PC-3 (cell line): ENCODE results near the gene RAB4A. TPM values are rescaled to one million over a fixed set of nuclear protein-coding genes. Genes with fewer than 3 reads are reported as not detected.

Source experiments
- ATAC-seq: fragments of 200-7000 bp; cut with Tn5 transposase; 2 replicates; pipeline ENCODE4 v1.9.1; 2020; ENCODE audit warnings: mild to moderate bottlenecking, moderate library complexity
- BruUV-seq: library from RNA; stranded (reverse); fragments of 400-500 nt; replicated peaks from 2 replicates; lab custom pipeline; 2021; lab: Mats Ljungman, UMichigan
- CTCF ChIA-PET: fragments of 300-600 bp; sonication (Branson Sonifier 250); formaldehyde crosslinking; loops from one replicate; lab custom pipeline; 2022; ENCODE audit warnings: antibody characterized with exemption; lab: Charles Lee
- POLR2A ChIA-PET: fragments of 300-600 bp; sonication (Branson Sonifier 250); formaldehyde crosslinking; loops from one replicate; lab custom pipeline; 2022; ENCODE audit warnings: antibody characterized with exemption; ENCODE audit not compliant: unreplicated experiment; lab: Charles Lee
- DNase-seq: peaks from one replicate; pipeline ENCODE4 v3.0.0-alpha.2; 2015
- H2AFZ ChIP-seq: fragments of 300-600 bp; sonication (generic); 2 replicates; pipeline ENCODE4 v1.6.0; 2016; ENCODE audit warnings: antibody characterized with exemption, low read length
- H3F3A ChIP-seq: fragments of 300-600 bp; sonication (generic); one replicate; pipeline ENCODE4 v1.6.0; 2017; ENCODE audit warnings: antibody characterized with exemption, low read length, control low read depth, mild to moderate bottlenecking; ENCODE audit not compliant: unreplicated experiment
- H3K27ac ChIP-seq: fragments of 300-600 bp; sonication (generic); 2 replicates; pipeline ENCODE4 v1.5.1; 2016; ENCODE audit warnings: mild to moderate bottlenecking, low read length
- H3K27me3 ChIP-seq: fragments of 300-600 bp; sonication (generic); 2 replicates; pipeline ENCODE4 v1.6.1; 2016; ENCODE audit warnings: low read length, mixed read lengths
- H3K36me3 ChIP-seq: fragments of 300-600 bp; sonication (generic); 2 replicates; pipeline ENCODE4 v1.6.1; 2016; ENCODE audit warnings: low read depth, mixed run types, low read length, mixed read lengths
- H3K4me1 ChIP-seq: fragments of 300-600 bp; sonication (generic); 2 replicates; pipeline ENCODE4 v1.5.1; 2016; ENCODE audit warnings: low read length; ENCODE audit not compliant: insufficient read depth
- H3K4me2 ChIP-seq: fragments of 300-600 bp; sonication (generic); 2 replicates; pipeline ENCODE4 v1.6.0; 2016; ENCODE audit warnings: low read length
- H3K4me3 ChIP-seq: fragments of 300-600 bp; sonication (generic); 2 replicates; pipeline ENCODE4 v1.5.1; 2016; ENCODE audit warnings: mild to moderate bottlenecking, low read length, mixed read lengths
- H3K79me2 ChIP-seq: fragments of 300-600 bp; sonication (generic); 2 replicates; pipeline ENCODE4 v1.6.1; 2017; ENCODE audit warnings: low read length, mixed read lengths
- H3K9ac ChIP-seq: fragments of 300-600 bp; sonication (generic); 2 replicates; pipeline ENCODE4 v1.6.0; 2016; ENCODE audit warnings: mild to moderate bottlenecking, low read length
- H3K9me2 ChIP-seq: fragments of 300-600 bp; sonication (generic); replicated peaks from 2 replicates; pipeline ENCODE4 v1.6.1; 2016; ENCODE audit warnings: mixed run types, low read length, mixed read lengths
- H3K9me3 ChIP-seq: fragments of 300-600 bp; sonication (generic); 2 replicates; pipeline ENCODE4 v1.6.1; 2016; ENCODE audit warnings: low read length, mixed read lengths
- H4K20me1 ChIP-seq: fragments of 300-600 bp; sonication (generic); 2 replicates; pipeline ENCODE4 v1.6.1; 2016; ENCODE audit warnings: low read length, mixed read lengths
- EZH2 ChIP-seq: fragments of 300-600 bp; sonication (generic); IDR thresholded peaks from one replicate; pipeline ENCODE4 v1.6.1; 2017; ENCODE audit warnings: antibody characterized with exemption, mild to moderate bottlenecking, low read length; ENCODE audit not compliant: unreplicated experiment
- EZH2phosphoT487 ChIP-seq: fragments of 300-600 bp; sonication (generic); IDR thresholded peaks from 2 replicates; pipeline ENCODE4 v1.6.1; 2018; ENCODE audit warnings: mild to moderate bottlenecking, antibody characterized with exemption, low read length, borderline replicate concordance
- intact Hi-C: fragments of 100-400 bp; cut with micrococcal nuclease; formaldehyde crosslinking; loops from 2 replicates; pipeline ENCODE4 v1.9.0; 2023
- total RNA-seq: library from RNA; depleted of rRNA; stranded (reverse); fragments of >200 nt; gene quantifications from 2 replicates; pipeline ENCODE4 v1.2.3, GENCODE V29; 2014
- TF ChIP-seq, protein P1 (sequence below): fragments of 300-600 bp; sonication (generic); conservative IDR thresholded peaks from 2 replicates; pipeline ENCODE4 v1.5.1; 2017; ENCODE audit warnings: antibody characterized with exemption, low read depth, mild to moderate bottlenecking, low read length

Gene RAB4A
- total RNA-seq, 1 experiment from 2014 or later = 67.0 TPM

DNA sequence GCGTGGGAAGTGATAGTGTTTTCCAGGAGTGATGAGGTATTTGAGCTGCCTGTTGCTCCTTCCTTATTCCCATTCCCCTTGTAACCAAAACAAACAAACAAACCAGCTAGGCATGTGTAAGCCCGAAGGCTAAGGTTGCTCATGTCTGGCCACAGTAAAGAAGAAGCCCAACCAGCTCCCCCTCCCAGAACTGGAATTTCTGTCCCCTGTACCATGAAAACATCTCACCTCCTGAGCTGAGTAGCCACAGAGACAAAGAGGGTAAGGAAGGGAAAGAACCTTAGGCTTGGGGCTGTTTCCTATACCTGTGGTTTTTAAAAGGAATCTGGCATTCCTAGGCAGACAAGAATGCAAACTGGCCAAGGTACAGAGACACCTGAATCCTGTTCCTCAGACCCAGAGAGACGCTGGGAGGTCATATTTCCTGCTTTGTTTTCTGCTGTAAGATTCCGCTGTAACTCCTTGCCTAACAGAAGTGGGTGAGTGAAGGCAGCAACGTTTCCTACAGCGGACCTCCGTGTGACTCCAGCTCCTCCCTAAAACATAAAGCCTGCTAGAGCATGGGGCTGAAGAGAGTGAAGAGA lies 41.7 kb upstream of the RAB4A start:
- Histone ChIP-seq H3K4me2 (peak overlapping the region; percentile 78), H3K4me1 (peaks cover 53% of the 10 kb centered on the region), H3K9me2 (no peaks in the 10 kb centered on the region), H3K9ac (no peak overlapping the region), H2AFZ (peak overlapping the region; percentile 58), H3K79me2 (no peaks in the 10 kb centered on the region), H3K4me3 (peak overlapping the region; percentile 25; the same call in 1 of the 2 replicates), H3K27ac (peak overlapping the region; percentile 31), H3K9me3 (no peaks in the 10 kb centered on the region), H3K36me3 (no peaks in the 10 kb centered on the region), H3K27me3 (no peaks in the 10 kb centered on the region), H3F3A (no peaks in the 10 kb centered on the region), H4K20me1 (no peaks in the 10 kb centered on the region)
- ChIA-PET POLR2A (interaction anchor here (0.6 kb wide), 1 partner anchor 430 kb away, joined by 4 read pairs; no protein-coding TSS in a partner anchor), CTCF (interaction anchor here (0.6 to 0.7 kb wide), 2 partner anchors 165 to 1063 kb away, joined by 3 read pairs; no protein-coding TSS in a partner anchor)
- ATAC-seq (peak; percentile 40), DNase-seq (peak; percentile 91)
- no peak for TF ChIP-seq EZH2
- TF ChIP-seq, protein P1, sequence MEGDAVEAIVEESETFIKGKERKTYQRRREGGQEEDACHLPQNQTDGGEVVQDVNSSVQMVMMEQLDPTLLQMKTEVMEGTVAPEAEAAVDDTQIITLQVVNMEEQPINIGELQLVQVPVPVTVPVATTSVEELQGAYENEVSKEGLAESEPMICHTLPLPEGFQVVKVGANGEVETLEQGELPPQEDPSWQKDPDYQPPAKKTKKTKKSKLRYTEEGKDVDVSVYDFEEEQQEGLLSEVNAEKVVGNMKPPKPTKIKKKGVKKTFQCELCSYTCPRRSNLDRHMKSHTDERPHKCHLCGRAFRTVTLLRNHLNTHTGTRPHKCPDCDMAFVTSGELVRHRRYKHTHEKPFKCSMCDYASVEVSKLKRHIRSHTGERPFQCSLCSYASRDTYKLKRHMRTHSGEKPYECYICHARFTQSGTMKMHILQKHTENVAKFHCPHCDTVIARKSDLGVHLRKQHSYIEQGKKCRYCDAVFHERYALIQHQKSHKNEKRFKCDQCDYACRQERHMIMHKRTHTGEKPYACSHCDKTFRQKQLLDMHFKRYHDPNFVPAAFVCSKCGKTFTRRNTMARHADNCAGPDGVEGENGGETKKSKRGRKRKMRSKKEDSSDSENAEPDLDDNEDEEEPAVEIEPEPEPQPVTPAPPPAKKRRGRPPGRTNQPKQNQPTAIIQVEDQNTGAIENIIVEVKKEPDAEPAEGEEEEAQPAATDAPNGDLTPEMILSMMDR = no peak
- TF ChIP-seq EZH2phosphoT487 = no peak
- intact Hi-C loops = loop anchor here (1.0 to 5.0 kb wide), 2 partner anchors 387 to 565 kb away; no protein-coding TSS in a partner anchor
- BruUV-seq = no TSS peak

DNA sequence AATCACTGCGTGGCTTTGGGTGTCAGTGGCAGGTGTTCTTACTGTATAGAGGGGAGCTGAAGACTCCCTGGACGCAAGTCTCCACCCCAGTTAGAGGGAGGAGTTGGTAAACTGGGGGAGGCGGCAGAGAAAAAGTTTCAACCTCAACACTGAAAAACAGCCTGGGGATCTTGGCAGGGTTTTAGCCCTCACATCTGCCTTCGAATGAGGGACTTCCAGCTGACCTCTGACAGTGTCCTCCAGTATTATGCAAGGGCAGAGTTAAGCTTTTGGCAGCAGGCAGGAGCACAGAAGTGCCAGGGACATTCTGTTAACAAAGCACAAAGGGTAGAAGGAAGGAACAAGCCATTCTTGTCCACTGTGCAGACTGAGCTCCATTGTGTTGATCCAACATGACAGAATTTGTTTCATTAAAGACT lies 41.2 kb upstream of the RAB4A start:
- DNase-seq (no peak), ATAC-seq (peak; percentile 10)
- Histone ChIP-seq H2AFZ (peak overlapping the region; percentile 58), H4K20me1 (no peaks in the 10 kb centered on the region), H3K27ac (peak overlapping the region; percentile 31), H3F3A (no peaks in the 10 kb centered on the region), H3K36me3 (no peaks in the 10 kb centered on the region), H3K9me2 (no peaks in the 10 kb centered on the region), H3K9me3 (no peaks in the 10 kb centered on the region), H3K27me3 (no peaks in the 10 kb centered on the region), H3K4me1 (peaks cover 48% of the 10 kb centered on the region), H3K4me3 (peak overlapping the region; percentile 25; the same call in 1 of the 2 replicates), H3K79me2 (no peaks in the 10 kb centered on the region), H3K9ac (no peak overlapping the region), H3K4me2 (peak overlapping the region; percentile 78)
- intact Hi-C loops = loop anchor here (1.0 to 5.0 kb wide), 3 partner anchors 387 to 565 kb away; partner anchors contain the start of gene RHOU
- POLR2A ChIA-PET = no interaction called here
- CTCF ChIA-PET = no interaction called here
- BruUV-seq = no TSS peak
- TF ChIP-seq EZH2 (no peak), EZH2phosphoT487 (no peak)

DNA sequence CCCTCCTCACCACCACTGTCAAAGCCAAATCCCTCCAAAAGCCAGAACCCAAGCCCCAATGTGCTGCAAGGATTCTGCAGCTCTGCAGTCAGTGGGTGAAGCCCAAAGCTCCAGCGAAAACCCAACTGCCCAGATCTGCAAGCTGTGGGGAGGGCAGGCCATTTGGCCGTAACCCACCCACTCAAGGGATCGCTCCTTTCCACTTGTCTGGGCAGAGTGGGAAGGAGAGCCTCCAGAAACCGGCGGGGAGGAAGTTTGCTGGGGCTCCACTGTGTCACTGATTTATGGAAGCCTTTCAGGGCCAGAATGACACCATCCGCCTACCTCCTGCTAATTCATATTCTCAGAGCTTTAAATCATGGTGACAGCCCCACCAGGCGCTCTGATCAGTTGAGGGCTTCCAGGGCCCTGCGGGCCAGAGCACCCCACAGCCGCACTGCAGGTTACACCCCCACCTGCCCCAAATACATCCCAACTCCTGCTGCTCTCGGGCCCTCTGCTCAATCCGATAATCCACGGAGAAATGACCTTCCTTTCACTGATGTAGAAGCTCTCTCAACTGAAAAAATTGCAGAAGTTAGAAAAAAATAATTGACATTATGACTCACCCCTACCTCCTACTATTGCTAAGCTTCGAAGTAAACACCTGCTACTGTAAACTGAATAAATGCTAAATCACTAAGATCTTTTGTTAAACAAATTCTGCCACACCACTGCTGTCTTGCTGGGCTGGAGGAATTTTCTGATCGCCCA lies 40.6 kb upstream of the RAB4A start:
- no peak for TF ChIP-seq EZH2phosphoT487
- no peak for TF ChIP-seq EZH2
- TF ChIP-seq, protein P1 = no peak
- DNase-seq (peak; percentile 69), ATAC-seq (peak; percentile 48)
- H3K4me2 ChIP-seq = peak overlapping the region; percentile 78
- H3K79me2 ChIP-seq = no peaks in the 10 kb centered on the region
- no peak overlapping the region for H3K9ac ChIP-seq
- 0 out of 2 replicates have a peak, but pooled peaks cover 2% of the 10 kb centered on the region for H3K27me3 ChIP-seq
- H3K9me3 ChIP-seq = no peaks in the 10 kb centered on the region
- BruUV-seq = no TSS peak
- POLR2A ChIA-PET = no interaction called here
- no peaks in the 10 kb centered on the region for H3F3A ChIP-seq
- H3K27ac ChIP-seq = no peak overlapping the region
- H4K20me1 ChIP-seq = no peaks in the 10 kb centered on the region
- H3K4me1 ChIP-seq = peaks cover 42% of the 10 kb centered on the region
- CTCF ChIA-PET = no interaction called here
- H3K9me2 ChIP-seq = no peaks in the 10 kb centered on the region
- H3K4me3 ChIP-seq = no peak overlapping the region
- no peak overlapping the region for H2AFZ ChIP-seq
- H3K36me3 ChIP-seq = no peaks in the 10 kb centered on the region
- intact Hi-C loops = loop anchor here (2.0 kb wide), 1 partner anchor 496 kb away; the partner anchor contains the start of gene RHOU
